SKM-1 treated with dmso at 0.1 percent for 144 hours (cell line): ENCODE results near the gene DNMT3B.
"Not testable (repeated sequence)": the region's sequence is repeated elsewhere in the genome, so short reads cannot be mapped to it uniquely, and the experiment has no call there.

Source experiments
- DNase-seq: peaks from one replicate; lab custom pipeline; 2025; ENCODE audit not compliant: unreplicated experiment; lab: John Stamatoyannopoulos, UW

The DNMT3B gene

GRCh38 chr20:32761831-32762753 is at the start of gene DNMT3B:
Gene DNMT3B, plus strand, starts transcription at chr20:32762385. Its CDS starts 17,939 bp downstream, at chr20:32780324.
- DNase-seq = peak; percentile 67

DNA sequence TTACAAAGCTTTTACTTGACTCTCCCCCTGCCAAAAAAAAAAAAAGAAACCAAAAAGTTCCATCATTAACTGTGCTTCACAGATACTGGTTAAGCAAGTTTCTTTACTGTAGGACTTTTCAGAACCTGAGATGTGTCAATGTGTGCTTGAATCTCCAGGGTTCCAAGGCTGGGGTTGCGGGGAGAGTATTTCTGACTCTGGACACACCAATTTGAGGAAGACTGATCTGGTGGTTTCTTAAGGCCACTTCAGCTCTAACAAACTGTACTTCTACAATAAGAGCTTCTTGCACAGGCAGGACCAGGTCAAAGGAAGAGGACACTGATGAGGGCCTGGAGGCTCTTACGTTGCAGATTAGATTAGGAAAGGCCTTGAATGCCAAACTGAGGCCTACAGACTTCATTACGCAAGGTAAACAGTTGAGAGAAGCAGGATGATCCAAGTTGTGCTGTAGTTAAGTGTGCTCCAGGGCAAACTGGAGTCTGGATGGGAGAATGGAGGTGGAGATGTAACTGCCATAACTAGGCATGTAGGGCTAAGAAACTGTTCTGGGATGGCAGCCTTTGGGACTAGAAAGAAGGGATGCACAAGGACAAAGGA is 43.3 kb upstream of the DNMT3B start:
- DNase-seq = no peak

GRCh38 chr20:32727683-32728082 is 34.5 kb upstream of the DNMT3B start:
- DNase-seq = no peak

DNA sequence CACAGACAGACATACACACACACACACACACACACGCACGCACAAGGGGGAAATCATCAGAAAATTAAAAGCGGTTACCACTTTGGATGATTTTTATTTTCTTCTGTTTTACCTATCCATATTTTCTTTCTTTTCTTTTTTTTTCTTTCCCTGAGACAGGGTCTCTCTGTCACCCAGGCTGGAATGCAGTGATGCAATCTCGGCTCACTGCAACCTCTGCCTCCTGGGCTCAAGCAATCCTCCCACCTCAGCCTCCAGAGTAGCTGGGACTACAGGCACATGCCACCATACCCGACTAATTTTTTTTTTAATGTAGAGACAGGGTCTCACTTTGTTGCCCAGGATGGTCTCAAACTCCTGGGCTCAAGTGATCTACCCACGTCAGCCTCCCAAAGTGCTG is 33.8 kb upstream of the DNMT3B start:
- not testable (repeated sequence) for DNase-seq

- DNase-seq = not testable (repeated sequence)
Observed at GRCh38 chr20:32729334-32729733, 32.9 kb upstream of the DNMT3B start.

DNA sequence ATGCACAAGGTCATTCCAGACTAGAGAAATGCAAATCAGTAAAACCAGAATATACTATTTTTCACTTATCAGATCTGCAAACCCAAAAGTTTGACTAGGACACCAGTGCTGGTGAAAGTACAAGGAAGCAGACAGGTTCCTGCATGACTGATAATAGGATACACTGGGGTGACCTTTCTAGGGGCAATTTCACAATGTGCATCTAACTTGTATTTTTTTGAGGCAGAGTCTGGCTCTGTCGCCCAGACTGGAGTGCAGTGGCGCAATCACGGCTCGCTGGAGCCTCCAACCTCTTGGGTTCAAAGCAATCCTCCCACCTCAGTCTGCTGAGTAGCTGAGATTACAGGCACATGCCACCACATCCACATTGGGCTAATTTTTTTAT is 30.3 kb upstream of the DNMT3B start:
- DNase-seq = peak; percentile 61

DNA sequence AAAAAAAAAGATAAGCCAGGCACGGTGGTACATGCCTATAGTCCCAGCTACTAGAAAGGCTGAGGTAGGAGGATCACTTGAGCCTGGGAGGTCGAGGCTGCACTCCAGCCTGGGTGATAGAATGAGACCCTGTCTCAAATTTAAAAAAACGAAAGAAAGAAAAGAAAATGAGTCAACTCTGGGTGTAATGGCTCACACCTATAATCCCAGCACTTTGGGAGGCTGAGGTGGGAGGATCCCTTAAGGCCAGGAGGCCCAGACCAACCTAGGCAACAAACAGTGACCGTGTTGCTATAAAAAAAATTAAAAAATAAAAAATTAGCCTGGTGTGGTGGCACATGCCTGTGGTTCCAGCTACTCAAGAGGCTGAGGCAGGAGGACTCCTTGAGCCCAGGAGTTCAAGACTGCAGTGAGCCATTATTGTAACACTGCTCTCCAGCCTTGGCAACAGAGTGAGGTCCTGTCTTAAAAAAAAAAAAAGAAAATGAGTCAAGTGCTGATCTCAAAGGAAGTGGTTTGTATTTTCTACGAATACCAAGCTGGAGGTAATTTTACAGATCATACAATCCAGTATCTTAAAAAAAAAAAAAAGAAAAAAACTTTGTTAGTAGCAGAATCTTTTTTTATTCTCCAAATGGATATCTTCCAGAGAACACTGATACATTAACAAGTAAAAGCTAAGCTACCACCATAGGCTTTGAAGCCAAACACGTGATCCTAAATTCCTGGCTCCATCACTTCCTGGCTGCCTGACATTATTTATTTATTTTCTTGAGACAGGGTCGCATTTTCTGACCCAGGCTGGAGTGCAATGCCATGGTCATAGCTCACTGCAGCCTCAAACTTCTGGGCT is 24.6 kb upstream of the DNMT3B start:
- DNase-seq = no peak

DNA sequence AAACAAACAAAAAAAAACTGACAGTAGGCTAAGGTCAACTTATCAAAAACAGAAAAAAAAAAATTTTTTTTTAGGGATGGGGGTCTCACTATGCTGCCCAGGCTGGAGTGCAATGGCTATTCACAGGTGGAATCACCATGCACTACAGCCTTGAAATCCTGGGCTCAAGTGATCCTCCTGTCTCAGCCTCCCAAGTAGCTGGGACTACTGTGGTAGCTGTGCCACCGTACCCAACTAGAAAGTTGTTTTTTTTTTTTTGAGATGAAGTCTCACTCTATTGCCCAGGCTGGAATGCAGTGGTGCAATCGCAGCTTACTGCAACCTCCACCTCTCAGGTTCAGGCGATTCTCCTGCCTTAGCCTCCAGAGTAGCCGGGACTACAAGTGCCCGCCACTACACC is 21.0 kb upstream of the DNMT3B start:
- no peak for DNase-seq

DNA sequence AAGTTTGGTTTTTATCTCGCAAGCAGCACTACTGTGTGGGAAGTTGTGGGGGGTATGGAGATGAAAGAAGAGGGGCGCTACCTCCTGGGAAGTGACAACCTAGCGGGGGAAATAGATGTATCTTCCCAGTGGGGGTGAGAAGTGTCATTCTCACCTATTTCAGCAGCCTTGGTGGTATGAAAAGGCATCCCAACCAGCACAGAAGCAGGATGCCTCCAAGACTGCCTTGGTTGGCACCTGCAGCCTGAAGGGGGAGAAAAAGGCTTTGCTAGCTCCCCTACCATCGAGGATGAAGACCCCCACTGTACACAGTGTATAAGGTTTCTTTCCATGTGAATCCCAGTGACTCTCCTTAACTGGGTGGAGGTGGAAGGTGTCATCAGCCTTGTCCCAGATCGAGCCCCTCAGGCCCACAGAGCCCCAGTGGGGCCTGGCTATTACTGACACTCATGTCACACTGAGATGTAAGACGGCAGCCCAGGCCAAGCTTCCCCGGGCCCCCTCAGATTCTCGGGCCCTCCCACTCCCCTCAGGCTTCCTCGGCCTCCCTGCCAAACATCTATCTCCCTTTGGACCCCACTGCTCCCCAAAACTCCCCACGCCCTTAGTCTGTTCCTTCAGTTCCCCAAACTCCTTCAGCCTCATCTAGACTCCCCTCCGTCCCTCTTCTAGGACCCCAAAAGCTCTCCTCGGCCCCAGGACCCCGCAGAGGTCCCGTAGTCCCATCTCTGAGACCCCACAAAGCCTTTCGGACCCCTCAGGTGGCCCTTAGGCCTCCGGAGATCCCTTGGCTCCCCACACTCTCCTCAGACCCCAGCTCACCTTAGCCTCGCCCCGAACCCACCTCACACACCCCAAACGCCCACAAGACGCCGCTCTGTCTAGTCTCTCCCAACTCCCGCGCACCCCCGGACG is 19.6 kb upstream of the DNMT3B start:
- no peak for DNase-seq

- DNase-seq = peak; percentile 58
Observed at GRCh38 chr20:32743237-32744112, 18.7 kb upstream of the DNMT3B start, which contains the start of gene COMMD7. Gene COMMD7, minus strand, starts transcription at chr20:32743467. Its CDS starts 76 bp downstream, at chr20:32743391.

DNA sequence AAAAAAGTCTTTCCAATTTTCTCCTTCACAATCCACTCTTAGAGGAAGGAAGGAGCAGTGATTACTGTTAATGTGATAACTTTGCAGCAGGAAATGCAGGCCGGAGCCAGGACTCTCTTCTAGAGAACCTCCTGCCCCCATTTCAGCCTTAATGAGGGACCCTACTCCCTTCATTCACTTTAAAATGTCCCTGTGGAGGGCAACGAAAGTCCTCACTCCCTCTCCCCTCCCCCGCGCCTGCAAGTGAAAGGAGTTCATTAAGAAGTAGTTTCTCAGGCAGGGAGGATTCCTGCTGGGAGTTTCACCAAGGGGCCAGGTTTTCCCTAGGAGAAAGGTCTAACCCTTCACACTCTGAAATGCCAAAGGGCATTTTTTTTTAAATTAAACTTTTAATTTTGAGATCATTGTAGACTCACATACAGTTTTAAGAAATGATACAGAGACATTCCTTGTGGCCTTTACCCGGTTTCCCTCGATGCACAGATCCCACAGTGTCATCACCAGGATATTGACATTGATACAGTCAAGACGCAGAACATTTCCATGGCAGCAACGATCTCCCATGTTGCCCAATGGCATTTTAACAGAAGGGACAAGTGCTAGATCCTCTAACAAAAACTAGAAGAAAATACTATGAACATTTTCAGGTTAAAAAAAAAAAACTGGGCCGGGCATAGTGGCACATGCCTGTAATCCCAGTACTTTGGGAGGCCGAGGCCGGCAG is 12.1 kb upstream of the DNMT3B start:
- DNase-seq = no peak

- no peak for DNase-seq
Observed at GRCh38 chr20:32751293-32751692, 10.9 kb upstream of the DNMT3B start.

DNA sequence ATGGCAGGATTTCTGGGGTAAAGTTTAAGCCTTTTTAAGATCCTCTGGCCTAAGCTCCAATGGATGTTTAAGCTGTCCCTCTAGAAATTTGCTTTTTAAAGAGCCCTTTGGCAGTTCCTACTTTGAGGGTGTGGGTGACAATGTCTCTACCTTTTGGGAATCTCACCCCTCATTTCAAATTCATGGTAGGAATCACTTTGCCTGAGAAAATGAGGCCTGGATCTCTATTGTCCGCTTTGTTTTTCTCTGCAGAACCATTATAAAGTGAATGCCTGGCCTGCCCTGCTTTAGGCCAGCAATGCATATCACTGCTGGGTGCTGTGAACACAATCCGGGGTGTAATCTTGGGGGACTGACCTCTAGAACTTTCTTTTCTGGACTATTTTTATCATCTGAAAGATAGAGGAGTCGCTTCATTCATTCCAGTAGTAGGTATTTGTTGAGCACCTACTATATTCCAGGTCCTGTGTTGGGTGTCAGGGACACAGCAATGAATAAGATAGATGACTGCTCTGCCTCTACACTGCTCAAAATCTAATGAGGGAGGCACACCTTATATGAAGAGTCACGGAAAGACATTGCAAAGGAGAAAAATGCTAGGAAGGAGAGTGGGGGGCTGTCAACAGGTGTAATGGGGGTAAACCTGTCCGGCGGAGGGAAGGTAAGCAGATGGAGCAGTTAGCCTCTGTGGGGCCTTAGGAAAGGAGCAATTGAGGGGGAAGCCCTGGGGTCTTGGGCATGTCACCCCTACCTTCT is 10.3 kb upstream of the DNMT3B start:
- DNase-seq = no peak

DNA sequence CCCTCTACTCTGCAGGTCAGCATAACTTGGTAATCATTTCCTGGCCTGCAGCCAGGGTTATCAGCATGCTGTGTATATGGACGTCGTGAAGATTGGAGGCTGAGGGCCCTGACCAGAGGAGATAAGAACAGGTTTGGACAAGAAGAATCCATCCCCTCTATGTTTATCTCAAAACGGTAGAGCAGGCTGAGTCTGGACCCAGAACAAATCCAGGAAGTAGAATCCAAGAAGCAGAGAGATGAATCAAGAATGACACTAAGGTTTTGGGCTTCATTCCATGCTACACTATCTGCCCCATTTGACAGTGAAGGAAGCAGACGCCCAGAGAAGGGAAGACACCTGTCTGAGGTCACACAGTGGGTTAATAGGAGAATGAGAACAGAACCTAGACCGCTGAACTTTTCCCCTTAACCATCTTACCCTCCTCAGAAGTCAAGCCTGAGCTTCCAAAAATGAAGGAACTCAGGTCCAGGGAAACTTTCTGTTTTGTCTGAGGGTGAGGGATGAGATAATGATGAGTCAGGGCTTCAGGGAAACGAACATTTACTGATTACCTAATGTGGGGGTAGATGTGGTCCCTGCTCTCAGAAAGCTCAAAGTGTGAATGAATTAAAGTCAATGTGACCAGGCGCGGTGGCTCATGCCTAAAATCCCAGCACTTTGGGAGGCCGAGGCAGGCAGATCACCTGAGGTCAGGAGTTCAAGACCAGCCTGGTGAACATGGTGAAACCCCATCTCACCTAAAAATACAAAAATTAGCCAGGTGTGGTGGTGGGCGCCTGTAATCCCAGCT is 9.5 kb upstream of the DNMT3B start:
- no peak for DNase-seq

DNA sequence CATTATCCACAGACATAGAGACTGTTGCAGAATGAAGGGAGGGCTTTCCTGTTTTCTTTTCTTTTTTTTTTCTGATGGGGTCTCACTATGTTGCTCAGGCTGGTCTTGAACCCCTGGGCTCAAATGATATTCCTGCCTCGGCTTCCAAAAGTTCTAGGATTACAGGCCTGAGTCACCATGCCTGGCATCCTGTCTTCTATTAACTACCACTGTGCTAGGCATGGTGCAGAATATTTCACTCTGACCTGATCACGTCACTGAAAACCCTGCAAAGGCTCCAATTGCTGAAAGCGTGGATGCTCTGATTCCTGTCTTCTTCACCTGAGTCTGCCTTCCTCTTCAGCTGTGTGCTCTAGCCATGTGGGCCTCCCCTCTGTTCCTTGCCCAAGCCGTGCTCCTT is 8.5 kb upstream of the DNMT3B start:
- DNase-seq = no peak

- no peak for DNase-seq
Observed at GRCh38 chr20:32756156-32756555, 6.0 kb upstream of the DNMT3B start.

- no peak for DNase-seq
Observed at GRCh38 chr20:32761417-32761830, 761 bp upstream of the DNMT3B start.
